ENCODE results near the gene ZNF701. TPM values are rescaled to one million over a fixed set of nuclear protein-coding genes. Genes with fewer than 3 reads are reported as not detected.
"Not testable (repeated sequence)": the region's sequence is repeated elsewhere in the genome, so short reads cannot be mapped to it uniquely, and the experiment has no call there.

ZNF701 gene
- total RNA-seq, 1 donor from 2014 or later, result 20.7 TPM

- intact Hi-C loops (cut with DNase I), result no loop called here
- no peak for DNase-seq (ENCODE audit: low spot score)
These were observed 52.2 kb downstream of the ZNF701 start for GRCh38 chr19:52622261-52622660.

GRCh38 chr19:52626915-52627314 is 56.8 kb downstream of the ZNF701 start:
- intact Hi-C loops (cut with DNase I), result no loop called here
- no peak for DNase-seq (ENCODE audit: low spot score)

GRCh38 chr19:52627441-52627840 is 57.4 kb downstream of the ZNF701 start:
- DNase-seq (ENCODE audit: low spot score); intact Hi-C loops (cut with DNase I): not testable (repeated sequence)

- intact Hi-C loops (cut with DNase I), result loop anchor here (5.0 kb wide), 2 partner anchors 34 to 101 kb away; partner anchors contain the start of gene ZNF611
These were observed 65.9 kb downstream of the ZNF701 start for GRCh38 chr19:52635786-52636570.

More at GRCh38 chr19:52635786-52636570, 65.9 kb downstream of the ZNF701 start:
- no peak for DNase-seq (ENCODE audit: low spot score)

Other genes starting within 250 kb of the ZNF701 start
- gene ZNF610, start 234.0 kb upstream of the ZNF701 start, total RNA-seq, result 2.8 TPM
- gene ZNF880, start 200.4 kb upstream of the ZNF701 start, total RNA-seq, result 18.3 TPM
- 21.5 TPM for gene ZNF528, start 172.4 kb upstream of the ZNF701 start, total RNA-seq
- 0.73 TPM for gene ZNF534, start 141.1 kb upstream of the ZNF701 start, total RNA-seq
- 2.6 TPM for gene ZNF578, start 116.7 kb upstream of the ZNF701 start, total RNA-seq
- gene ZNF808, start 42.6 kb upstream of the ZNF701 start, total RNA-seq, result 30.5 TPM
- 16.8 TPM for gene ZNF83, start 68.1 kb downstream of the ZNF701 start, total RNA-seq
- gene ZNF611, start 164.8 kb downstream of the ZNF701 start, total RNA-seq, result 6.8 TPM
- 2.2 TPM for gene ZNF600, start 216.5 kb downstream of the ZNF701 start, total RNA-seq

Measured in cardiac septum (tissue), 1 donor.